GM10266 (cell line): ENCODE data around the gene ZNF653.

Source experiments
- DNase-seq: peaks from one replicate; pipeline ENCODE4 v3.0.0; 2012; ENCODE audit errors: extremely low spot score
- TF ChIP-seq, protein P1 (sequence below): IDR thresholded peaks from 2 replicates; pipeline ENCODE4 v1.5.1; 2012; ENCODE audit warnings: mild to moderate bottlenecking, low read depth; ENCODE audit not compliant: control insufficient read depth, insufficient read depth; ENCODE audit errors: missing control alignments

Gene ZNF653

DNA sequence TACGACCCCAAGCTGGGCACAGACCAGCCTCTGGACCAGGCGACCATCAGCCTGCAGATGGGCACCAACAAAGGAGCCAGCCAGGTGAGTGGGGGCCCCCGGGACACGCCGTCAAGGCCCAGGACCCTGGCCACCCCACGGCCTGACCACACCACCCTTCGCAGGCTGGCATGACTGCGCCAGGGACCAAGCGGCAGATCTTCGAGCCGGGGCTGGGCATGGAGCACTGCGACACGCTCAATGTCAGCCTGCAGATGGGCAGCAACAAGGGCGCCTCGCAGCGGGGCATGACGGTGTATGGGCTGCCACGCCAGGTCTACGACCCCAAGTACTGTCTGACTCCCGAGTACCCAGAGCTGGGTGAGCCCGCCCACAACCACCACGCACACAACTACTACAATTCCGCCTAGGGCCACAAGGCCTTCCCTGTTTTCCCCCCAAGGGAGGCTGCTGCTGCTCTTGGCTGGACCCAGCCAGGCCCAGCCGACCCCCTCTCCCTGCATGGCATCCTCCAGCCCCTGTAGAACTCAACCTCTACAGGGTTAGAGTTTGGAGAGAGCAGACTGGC is 43.8 kb upstream of the ZNF653 start:
- TF ChIP-seq, protein P1, sequence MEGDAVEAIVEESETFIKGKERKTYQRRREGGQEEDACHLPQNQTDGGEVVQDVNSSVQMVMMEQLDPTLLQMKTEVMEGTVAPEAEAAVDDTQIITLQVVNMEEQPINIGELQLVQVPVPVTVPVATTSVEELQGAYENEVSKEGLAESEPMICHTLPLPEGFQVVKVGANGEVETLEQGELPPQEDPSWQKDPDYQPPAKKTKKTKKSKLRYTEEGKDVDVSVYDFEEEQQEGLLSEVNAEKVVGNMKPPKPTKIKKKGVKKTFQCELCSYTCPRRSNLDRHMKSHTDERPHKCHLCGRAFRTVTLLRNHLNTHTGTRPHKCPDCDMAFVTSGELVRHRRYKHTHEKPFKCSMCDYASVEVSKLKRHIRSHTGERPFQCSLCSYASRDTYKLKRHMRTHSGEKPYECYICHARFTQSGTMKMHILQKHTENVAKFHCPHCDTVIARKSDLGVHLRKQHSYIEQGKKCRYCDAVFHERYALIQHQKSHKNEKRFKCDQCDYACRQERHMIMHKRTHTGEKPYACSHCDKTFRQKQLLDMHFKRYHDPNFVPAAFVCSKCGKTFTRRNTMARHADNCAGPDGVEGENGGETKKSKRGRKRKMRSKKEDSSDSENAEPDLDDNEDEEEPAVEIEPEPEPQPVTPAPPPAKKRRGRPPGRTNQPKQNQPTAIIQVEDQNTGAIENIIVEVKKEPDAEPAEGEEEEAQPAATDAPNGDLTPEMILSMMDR = no peak

DNA sequence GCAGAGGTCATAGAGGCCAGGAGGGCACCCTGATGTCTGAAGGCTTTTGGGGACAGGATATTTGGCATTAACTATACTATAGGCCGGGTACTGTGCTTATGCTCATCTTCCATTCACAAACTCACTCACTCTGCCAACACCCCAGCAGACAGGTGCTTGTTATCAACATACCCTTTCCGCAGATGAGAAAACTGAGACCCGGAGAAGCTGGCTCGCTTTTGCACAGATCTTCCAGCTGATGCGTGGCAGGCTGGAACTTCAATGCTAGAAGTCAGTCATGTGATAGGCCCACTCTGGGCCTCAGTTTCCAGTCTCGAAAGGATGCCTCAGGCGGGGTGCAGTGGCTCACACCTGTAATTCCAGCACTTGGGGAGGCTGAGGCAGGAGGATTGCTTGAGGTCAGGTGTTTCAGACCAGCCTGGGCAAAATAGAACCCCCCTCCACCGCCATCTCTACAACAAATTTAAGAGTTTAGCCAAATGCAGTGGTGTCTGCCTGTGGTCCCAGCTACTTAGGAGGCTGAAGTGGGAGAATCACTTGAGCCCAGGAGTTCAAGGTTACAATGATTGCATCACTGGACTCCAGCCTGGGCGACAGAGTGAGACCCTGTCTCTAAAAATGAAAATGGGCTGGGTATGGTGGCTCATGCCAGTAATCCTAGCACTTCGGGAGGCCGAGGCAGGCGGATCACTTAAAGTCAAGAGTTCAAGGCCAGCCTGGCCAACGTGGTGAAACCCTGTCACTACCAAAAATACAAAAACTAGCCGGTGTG is 42.5 kb upstream of the ZNF653 start:
- TF ChIP-seq, protein P1 = no peak
- DNase-seq = no peak

More for the DNA sequence above, 43.8 kb upstream of the ZNF653 start:
- DNase-seq = no peak

DNA sequence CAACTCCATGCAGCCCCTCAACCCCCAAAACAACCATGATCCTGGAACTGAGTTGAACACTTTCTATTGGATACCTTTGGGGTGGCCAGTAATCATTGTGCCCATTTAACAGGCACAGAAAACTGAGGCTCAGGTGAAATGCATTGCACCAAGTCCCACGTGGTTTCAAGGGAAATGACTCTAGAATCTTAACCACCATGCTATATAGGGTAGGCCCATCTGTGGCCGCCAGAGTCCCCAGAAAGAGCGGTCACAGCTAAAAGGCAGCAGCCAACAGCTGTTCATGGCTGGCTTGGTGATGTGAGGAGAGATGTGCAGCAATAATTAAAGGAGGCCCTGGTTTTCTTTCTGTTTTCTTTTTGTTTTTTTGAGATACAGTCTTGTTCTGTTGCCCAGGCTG is 35.6 kb upstream of the ZNF653 start:
- peak; percentile 39 for DNase-seq

DNA sequence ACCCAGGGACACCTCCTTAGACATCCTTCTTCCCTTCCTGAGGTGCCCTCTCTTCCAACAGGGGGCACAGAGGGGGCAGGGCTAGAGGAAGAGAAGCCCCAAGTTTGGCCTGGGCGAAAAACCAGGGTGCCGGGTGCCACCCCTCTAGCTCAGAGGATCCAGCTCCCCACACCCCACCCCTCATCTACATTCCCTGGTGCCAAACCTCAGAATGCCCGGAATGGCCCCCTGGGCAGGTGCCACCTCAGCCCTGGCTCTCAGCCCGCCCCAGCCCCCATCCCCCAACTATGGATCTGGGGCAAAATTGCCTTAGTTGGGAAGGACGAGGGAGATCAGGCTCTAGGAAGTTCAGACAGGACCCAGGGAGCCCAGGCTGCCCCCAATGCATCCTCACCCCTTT is 35.0 kb upstream of the ZNF653 start:
- no peak for DNase-seq
- TF ChIP-seq, protein P1 = no peak

More for the DNA sequence above, 35.6 kb upstream of the ZNF653 start:
- TF ChIP-seq, protein P1 = no peak

DNA sequence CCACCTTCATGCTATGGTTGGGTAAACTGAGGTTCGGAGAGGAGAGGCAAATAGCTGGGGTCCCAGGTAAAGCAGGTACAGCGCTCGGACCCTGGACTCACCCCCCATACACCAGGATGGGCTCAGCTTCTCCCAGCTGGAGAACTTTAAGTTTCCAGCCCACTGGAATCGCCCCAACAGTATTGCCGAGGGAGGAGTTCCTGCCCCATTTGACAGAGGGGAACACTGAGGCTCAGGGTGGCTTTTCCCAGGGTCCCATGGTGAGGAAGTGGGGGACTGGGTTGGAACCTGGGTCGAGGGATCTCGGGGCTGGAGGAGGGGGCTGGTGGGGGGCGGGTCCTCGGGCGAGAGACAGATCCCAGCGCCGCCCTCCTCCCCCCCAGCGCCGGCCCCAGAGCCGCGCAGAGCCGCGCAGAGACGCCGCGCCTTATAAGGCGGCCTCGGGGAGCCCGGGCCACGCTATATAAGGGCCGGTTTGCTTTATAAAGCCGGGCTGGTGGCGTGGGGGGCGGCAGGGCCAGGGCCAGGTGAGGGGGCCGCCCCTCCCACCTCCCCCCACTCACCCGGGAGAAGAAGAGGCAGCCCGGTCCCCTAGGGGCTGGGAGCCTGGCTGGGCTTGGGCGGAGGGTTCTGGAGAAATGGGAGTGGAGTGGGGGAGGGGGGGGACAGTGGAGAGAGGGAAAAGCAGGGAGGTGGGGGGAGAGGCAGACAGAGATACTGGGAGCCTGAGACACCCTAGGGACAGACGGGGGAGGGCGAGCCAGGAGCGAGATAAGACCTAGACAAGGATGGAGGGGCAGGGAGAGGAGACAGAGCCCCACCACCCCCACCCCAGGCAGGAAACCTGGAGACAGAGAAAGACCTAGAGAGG is 34.1 kb upstream of the ZNF653 start:
- TF ChIP-seq, protein P1 = no peak
- peak; percentile 54 for DNase-seq

DNA sequence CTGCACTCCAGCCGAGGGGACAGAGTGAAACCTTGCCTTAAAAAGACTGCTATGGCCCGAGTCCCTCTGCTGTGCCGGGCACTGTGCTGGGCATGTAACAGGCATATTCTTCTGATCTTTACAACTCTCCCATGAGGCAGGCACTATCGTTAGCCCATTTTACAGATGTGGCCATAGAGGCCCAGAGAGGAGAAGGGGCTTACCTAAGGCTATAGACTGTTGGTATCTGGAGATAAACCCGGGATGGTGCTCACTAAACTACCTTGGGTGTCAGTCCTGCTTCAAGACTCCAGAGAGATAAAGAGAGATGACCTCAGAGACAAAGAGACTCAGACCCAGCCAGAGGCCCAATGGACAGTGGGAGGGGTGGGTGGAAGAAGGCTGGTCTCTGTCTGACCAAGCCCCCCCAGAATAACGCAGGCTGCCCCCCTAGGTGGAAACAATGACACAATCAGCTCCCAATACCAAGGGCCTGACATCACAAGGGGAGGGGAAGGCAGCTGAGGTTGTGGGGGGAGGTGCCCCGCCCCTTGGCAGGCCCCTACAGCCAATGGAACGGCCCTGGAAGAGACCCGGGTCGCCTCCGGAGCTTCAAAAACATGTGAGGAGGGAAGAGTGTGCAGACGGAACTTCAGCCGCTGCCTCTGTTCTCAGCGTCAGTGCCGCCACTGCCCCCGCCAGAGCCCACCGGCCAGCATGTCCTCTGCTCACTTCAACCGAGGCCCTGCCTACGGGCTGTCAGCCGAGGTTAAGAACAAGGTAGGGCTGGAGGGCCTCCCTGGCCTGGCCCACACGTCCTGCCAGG is 32.8 kb upstream of the ZNF653 start, which contains the start of gene CNN1:
Gene CNN1 (plus strand): TSS at position 620 of the 805 bp plus-strand sequence. CDS start 77 bp downstream, at position 697.
- TF ChIP-seq, protein P1 = no peak
- peak; percentile 59 for DNase-seq
